ENCODE results near the gene DBNL. TPM values are rescaled to one million over a fixed set of nuclear protein-coding genes. Genes with fewer than 3 reads are reported as not detected.
A peak's percentile ranks its signal among the peaks of the same experiment; 100 is the strongest.

Gene DBNL
- total RNA-seq, 2 donors from 2014 or later = 173 to 202 TPM

- Mint-ChIP-seq H3K27me3 (no peaks in the 10 kb centered on the region), H3K27ac (peak overlapping the region; percentile 90 to 93), H3K4me1 (ENCODE audit: low read depth in 2 of 2) (peaks cover 27 to 32% of the 10 kb centered on the region in 2 donors), H3K9me3 (no peaks in the 10 kb centered on the region), H3K4me3 (peak overlapping the region; percentile 94), H3K36me3 (peaks cover 9% of the 10 kb centered on the region)
- DNase-seq (ENCODE audit: low spot score) (peak; percentile 99), ATAC-seq (peak; percentile 97 to 98)
These were observed 38.2 kb downstream of the DBNL start for GRCh38 chr7:44082541-44083207.

- H3K27ac Mint-ChIP-seq = peak overlapping the region; percentile 90 to 93
- DNase-seq (ENCODE audit: low spot score) = peak; percentile 40
- H3K9me3 Mint-ChIP-seq = no peaks in the 10 kb centered on the region
- no peak for ATAC-seq
- H3K4me1 Mint-ChIP-seq (ENCODE audit: low read depth in 2 of 2) = peaks cover 18 to 23% of the 10 kb centered on the region in 2 donors
- no peaks in the 10 kb centered on the region for H3K27me3 Mint-ChIP-seq
- peak overlapping the region; percentile 94 for H3K4me3 Mint-ChIP-seq
- H3K36me3 Mint-ChIP-seq = peaks cover 4% of the 10 kb centered on the region
These were observed 39.3 kb downstream of the DBNL start for GRCh38 chr7:44083796-44084195.

- H3K9me3 Mint-ChIP-seq = no peaks in the 10 kb centered on the region
- ATAC-seq (no peak), DNase-seq (ENCODE audit: low spot score) (no peak)
- H3K36me3 Mint-ChIP-seq = peaks cover 4% of the 10 kb centered on the region
- H3K4me3 Mint-ChIP-seq = no peak overlapping the region
- no peaks in the 10 kb centered on the region for H3K27me3 Mint-ChIP-seq
- H3K4me1 Mint-ChIP-seq (ENCODE audit: low read depth in 2 of 2) = peaks cover 18 to 23% of the 10 kb centered on the region in 2 donors
- peak overlapping the region in 1 of 2 donors; percentile 93 for H3K27ac Mint-ChIP-seq
These were observed 40.2 kb downstream of the DBNL start for GRCh38 chr7:44084701-44085100.

- H3K4me1 Mint-ChIP-seq (ENCODE audit: low read depth in 2 of 2) = peaks cover 18 to 23% of the 10 kb centered on the region in 2 donors
- H3K27ac Mint-ChIP-seq = no peak overlapping the region
- no peak overlapping the region for H3K4me3 Mint-ChIP-seq
- DNase-seq (ENCODE audit: low spot score) (no peak), ATAC-seq (no peak)
- no peaks in the 10 kb centered on the region for H3K27me3 Mint-ChIP-seq
- no peaks in the 10 kb centered on the region for H3K9me3 Mint-ChIP-seq
- H3K36me3 Mint-ChIP-seq = peaks cover 4% of the 10 kb centered on the region
These were observed 41.0 kb downstream of the DBNL start for GRCh38 chr7:44085546-44085945.

GRCh38 chr7:44086627-44087026 is 42.1 kb downstream of the DBNL start:
- no peaks in the 10 kb centered on the region for H3K9me3 Mint-ChIP-seq
- no peak overlapping the region for H3K4me3 Mint-ChIP-seq
- peaks cover 0 to 2% of the 10 kb centered on the region in 2 donors for H3K27me3 Mint-ChIP-seq
- ATAC-seq (no peak), DNase-seq (ENCODE audit: low spot score) (no peak)
- H3K27ac Mint-ChIP-seq = no peak overlapping the region
- no peaks in the 10 kb centered on the region for H3K36me3 Mint-ChIP-seq
- H3K4me1 Mint-ChIP-seq (ENCODE audit: low read depth in 2 of 2) = peaks cover 10 to 14% of the 10 kb centered on the region in 2 donors

- no peak overlapping the region for H3K4me3 Mint-ChIP-seq
- DNase-seq (ENCODE audit: low spot score) (peak; percentile 44), ATAC-seq (no peak)
- no peaks in the 10 kb centered on the region for H3K9me3 Mint-ChIP-seq
- H3K36me3 Mint-ChIP-seq = no peaks in the 10 kb centered on the region
- peaks cover 0 to 2% of the 10 kb centered on the region in 2 donors for H3K27me3 Mint-ChIP-seq
- H3K4me1 Mint-ChIP-seq (ENCODE audit: low read depth in 2 of 2) = peaks cover 6 to 9% of the 10 kb centered on the region in 2 donors
- no peak overlapping the region for H3K27ac Mint-ChIP-seq
These were observed 43.7 kb downstream of the DBNL start for GRCh38 chr7:44087911-44088838.

- DNase-seq (ENCODE audit: low spot score) (peak; percentile 37), ATAC-seq (no peak)
- Mint-ChIP-seq H3K4me3 (no peak overlapping the region), H3K9me3 (no peaks in the 10 kb centered on the region), H3K27me3 (peaks cover 0 to 7% of the 10 kb centered on the region in 2 donors), H3K27ac (no peak overlapping the region), H3K36me3 (no peaks in the 10 kb centered on the region), H3K4me1 (ENCODE audit: low read depth in 2 of 2) (peaks cover 0 to 4% of the 10 kb centered on the region in 2 donors)
These were observed 48.7 kb downstream of the DBNL start for GRCh38 chr7:44093102-44093641.

- no peak for ATAC-seq
- Mint-ChIP-seq H3K4me3 (no peak overlapping the region), H3K9me3 (no peaks in the 10 kb centered on the region), H3K4me1 (ENCODE audit: low read depth in 2 of 2) (peaks cover 0 to 4% of the 10 kb centered on the region in 2 donors), H3K27ac (no peak overlapping the region), H3K36me3 (no peaks in the 10 kb centered on the region), H3K27me3 (peaks cover 0 to 7% of the 10 kb centered on the region in 2 donors)
- no peak for DNase-seq (ENCODE audit: low spot score)
These were observed 49.9 kb downstream of the DBNL start for GRCh38 chr7:44094365-44094764.

- Mint-ChIP-seq H3K4me1 (ENCODE audit: low read depth in 2 of 2) (peaks cover 0 to 4% of the 10 kb centered on the region in 2 donors), H3K9me3 (no peaks in the 10 kb centered on the region), H3K27me3 (peaks cover 0 to 7% of the 10 kb centered on the region in 2 donors), H3K27ac (no peak overlapping the region), H3K36me3 (no peaks in the 10 kb centered on the region), H3K4me3 (no peak overlapping the region)
- ATAC-seq = no peak
- DNase-seq (ENCODE audit: low spot score) = no peak
These were observed 50.5 kb downstream of the DBNL start for GRCh38 chr7:44094883-44095592.

GRCh38 chr7:44095781-44096180 is 51.3 kb downstream of the DBNL start:
- Mint-ChIP-seq H3K36me3 (no peaks in the 10 kb centered on the region), H3K9me3 (no peaks in the 10 kb centered on the region), H3K27me3 (peaks cover 0 to 6% of the 10 kb centered on the region in 2 donors), H3K4me1 (ENCODE audit: low read depth in 2 of 2) (peaks cover 0 to 4% of the 10 kb centered on the region in 2 donors), H3K4me3 (no peak overlapping the region), H3K27ac (no peak overlapping the region)
- peak in 1 of 2 donors; percentile 31 for ATAC-seq
- peak; percentile 47 for DNase-seq (ENCODE audit: low spot score)

- Mint-ChIP-seq H3K4me1 (ENCODE audit: low read depth in 2 of 2) (peaks cover 0 to 4% of the 10 kb centered on the region in 2 donors), H3K9me3 (no peaks in the 10 kb centered on the region), H3K27me3 (peaks cover 0 to 5% of the 10 kb centered on the region in 2 donors), H3K27ac (no peak overlapping the region), H3K4me3 (no peak overlapping the region), H3K36me3 (no peaks in the 10 kb centered on the region)
- ATAC-seq (peak in 1 of 2 donors; percentile 12), DNase-seq (ENCODE audit: low spot score) (peak; percentile 44)
These were observed 51.9 kb downstream of the DBNL start for GRCh38 chr7:44096326-44096881.

- Mint-ChIP-seq H3K27ac (no peak overlapping the region), H3K27me3 (peaks cover 0 to 7% of the 10 kb centered on the region in 2 donors), H3K9me3 (no peaks in the 10 kb centered on the region), H3K4me1 (ENCODE audit: low read depth in 2 of 2) (peaks cover 0 to 4% of the 10 kb centered on the region in 2 donors), H3K4me3 (no peak overlapping the region), H3K36me3 (no peaks in the 10 kb centered on the region)
- DNase-seq (ENCODE audit: low spot score) = peak; percentile 53
- peak in 1 of 2 donors; percentile 3 for ATAC-seq
These were observed 52.8 kb downstream of the DBNL start for GRCh38 chr7:44097064-44097932.

Data from natural killer cell treated with Interleukin-12 subunit alpha and Interleukin-12 subunit beta and Interleukin-15 and Interleukin-18, amount 100 ng/mL, for 72 hours (primary cell).